ENCODE results near the gene KSR2.
"Not testable (repeated sequence)": the region's sequence is repeated elsewhere in the genome, so short reads cannot be mapped to it uniquely, and the experiment has no call there.

The KSR2 gene

GRCh38 chr12:117628711-117629110 is 340.1 kb downstream of the KSR2 start:
- H3K4me1 ChIP-seq (ENCODE audit: control insufficient read depth, insufficient read depth, low read length); H3K27me3 ChIP-seq (ENCODE audit: control insufficient read depth, insufficient read depth, low read length); H3K27ac ChIP-seq (ENCODE audit: low read depth, low read length); H3K9ac ChIP-seq (ENCODE audit: low read depth, low read length); H3K36me3 ChIP-seq (ENCODE audit: control insufficient read depth, insufficient read depth, low read length); H3K9me3 ChIP-seq (ENCODE audit: control insufficient read depth, insufficient read depth, low read length): not testable (repeated sequence)
- H3K4me3 ChIP-seq (ENCODE audit: low read depth, low read length) = peak overlapping the region; percentile 33; the same call in 1 of the 2 replicates

- Histone ChIP-seq H3K9ac (ENCODE audit: low read depth, low read length) (no peak overlapping the region), H3K27ac (ENCODE audit: low read depth, low read length) (no peak overlapping the region), H3K4me3 (ENCODE audit: low read depth, low read length) (no peak overlapping the region), H3K9me3 (ENCODE audit: control insufficient read depth, insufficient read depth, low read length) (no peaks in the 10 kb centered on the region), H3K27me3 (ENCODE audit: control insufficient read depth, insufficient read depth, low read length) (no peaks in the 10 kb centered on the region), H3K36me3 (ENCODE audit: control insufficient read depth, insufficient read depth, low read length) (no peaks in the 10 kb centered on the region), H3K4me1 (ENCODE audit: control insufficient read depth, insufficient read depth, low read length) (no peaks in the 10 kb centered on the region)
Observed at GRCh38 chr12:117622741-117623140, 346.0 kb downstream of the KSR2 start.

GRCh38 chr12:117622087-117622486 is 346.7 kb downstream of the KSR2 start:
- no peaks in the 10 kb centered on the region for H3K4me1 ChIP-seq (ENCODE audit: control insufficient read depth, insufficient read depth, low read length)
- no peak overlapping the region for H3K9ac ChIP-seq (ENCODE audit: low read depth, low read length)
- no peaks in the 10 kb centered on the region for H3K27me3 ChIP-seq (ENCODE audit: control insufficient read depth, insufficient read depth, low read length)
- no peak overlapping the region for H3K27ac ChIP-seq (ENCODE audit: low read depth, low read length)
- H3K9me3 ChIP-seq (ENCODE audit: control insufficient read depth, insufficient read depth, low read length) = no peaks in the 10 kb centered on the region
- H3K36me3 ChIP-seq (ENCODE audit: control insufficient read depth, insufficient read depth, low read length) = no peaks in the 10 kb centered on the region
- no peak overlapping the region for H3K4me3 ChIP-seq (ENCODE audit: low read depth, low read length)

- no peaks in the 10 kb centered on the region for H3K9me3 ChIP-seq (ENCODE audit: control insufficient read depth, insufficient read depth, low read length)
- no peak overlapping the region for H3K4me3 ChIP-seq (ENCODE audit: low read depth, low read length)
- H3K27me3 ChIP-seq (ENCODE audit: control insufficient read depth, insufficient read depth, low read length) = no peaks in the 10 kb centered on the region
- no peak overlapping the region for H3K27ac ChIP-seq (ENCODE audit: low read depth, low read length)
- no peak overlapping the region for H3K9ac ChIP-seq (ENCODE audit: low read depth, low read length)
- peaks cover 16% of the 10 kb centered on the region for H3K4me1 ChIP-seq (ENCODE audit: control insufficient read depth, insufficient read depth, low read length)
- H3K36me3 ChIP-seq (ENCODE audit: control insufficient read depth, insufficient read depth, low read length) = no peaks in the 10 kb centered on the region
Observed at GRCh38 chr12:117607778-117608177, 361.0 kb downstream of the KSR2 start.

GRCh38 chr12:117606945-117607344 is 361.8 kb downstream of the KSR2 start:
- H3K4me1 ChIP-seq (ENCODE audit: control insufficient read depth, insufficient read depth, low read length) = peaks cover 16% of the 10 kb centered on the region
- H3K36me3 ChIP-seq (ENCODE audit: control insufficient read depth, insufficient read depth, low read length) = no peaks in the 10 kb centered on the region
- no peak overlapping the region for H3K27ac ChIP-seq (ENCODE audit: low read depth, low read length)
- no peak overlapping the region for H3K9ac ChIP-seq (ENCODE audit: low read depth, low read length)
- H3K4me3 ChIP-seq (ENCODE audit: low read depth, low read length) = no peak overlapping the region
- no peaks in the 10 kb centered on the region for H3K27me3 ChIP-seq (ENCODE audit: control insufficient read depth, insufficient read depth, low read length)
- no peaks in the 10 kb centered on the region for H3K9me3 ChIP-seq (ENCODE audit: control insufficient read depth, insufficient read depth, low read length)

- Histone ChIP-seq H3K27ac (ENCODE audit: low read depth, low read length) (no peak overlapping the region), H3K36me3 (ENCODE audit: control insufficient read depth, insufficient read depth, low read length) (no peaks in the 10 kb centered on the region), H3K4me3 (ENCODE audit: low read depth, low read length) (no peak overlapping the region), H3K9ac (ENCODE audit: low read depth, low read length) (no peak overlapping the region), H3K27me3 (ENCODE audit: control insufficient read depth, insufficient read depth, low read length) (no peaks in the 10 kb centered on the region), H3K4me1 (ENCODE audit: control insufficient read depth, insufficient read depth, low read length) (peaks cover 16% of the 10 kb centered on the region), H3K9me3 (ENCODE audit: control insufficient read depth, insufficient read depth, low read length) (no peaks in the 10 kb centered on the region)
Observed at GRCh38 chr12:117606024-117606423, 362.8 kb downstream of the KSR2 start.

GRCh38 chr12:117603316-117604113 is 365.3 kb downstream of the KSR2 start:
- H3K4me1 ChIP-seq (ENCODE audit: control insufficient read depth, insufficient read depth, low read length) = peaks cover 16% of the 10 kb centered on the region
- H3K36me3 ChIP-seq (ENCODE audit: control insufficient read depth, insufficient read depth, low read length) = no peaks in the 10 kb centered on the region
- no peak overlapping the region for H3K27ac ChIP-seq (ENCODE audit: low read depth, low read length)
- no peak overlapping the region for H3K9ac ChIP-seq (ENCODE audit: low read depth, low read length)
- no peaks in the 10 kb centered on the region for H3K9me3 ChIP-seq (ENCODE audit: control insufficient read depth, insufficient read depth, low read length)
- no peaks in the 10 kb centered on the region for H3K27me3 ChIP-seq (ENCODE audit: control insufficient read depth, insufficient read depth, low read length)
- H3K4me3 ChIP-seq (ENCODE audit: low read depth, low read length) = no peak overlapping the region

GRCh38 chr12:117599849-117600248 is 368.9 kb downstream of the KSR2 start:
- H3K27me3 ChIP-seq (ENCODE audit: control insufficient read depth, insufficient read depth, low read length) = no peaks in the 10 kb centered on the region
- peaks cover 13% of the 10 kb centered on the region for H3K4me1 ChIP-seq (ENCODE audit: control insufficient read depth, insufficient read depth, low read length)
- no peak overlapping the region for H3K9ac ChIP-seq (ENCODE audit: low read depth, low read length)
- H3K27ac ChIP-seq (ENCODE audit: low read depth, low read length) = no peak overlapping the region
- H3K9me3 ChIP-seq (ENCODE audit: control insufficient read depth, insufficient read depth, low read length) = no peaks in the 10 kb centered on the region
- H3K4me3 ChIP-seq (ENCODE audit: low read depth, low read length) = no peak overlapping the region
- H3K36me3 ChIP-seq (ENCODE audit: control insufficient read depth, insufficient read depth, low read length) = no peaks in the 10 kb centered on the region

GRCh38 chr12:117596968-117597367 is 371.8 kb downstream of the KSR2 start:
- H3K9me3 ChIP-seq (ENCODE audit: control insufficient read depth, insufficient read depth, low read length) = no peaks in the 10 kb centered on the region
- no peak overlapping the region for H3K4me3 ChIP-seq (ENCODE audit: low read depth, low read length)
- no peaks in the 10 kb centered on the region for H3K27me3 ChIP-seq (ENCODE audit: control insufficient read depth, insufficient read depth, low read length)
- H3K36me3 ChIP-seq (ENCODE audit: control insufficient read depth, insufficient read depth, low read length) = no peaks in the 10 kb centered on the region
- H3K27ac ChIP-seq (ENCODE audit: low read depth, low read length) = no peak overlapping the region
- H3K4me1 ChIP-seq (ENCODE audit: control insufficient read depth, insufficient read depth, low read length) = peaks cover 7% of the 10 kb centered on the region
- H3K9ac ChIP-seq (ENCODE audit: low read depth, low read length) = no peak overlapping the region

- H3K27me3 ChIP-seq (ENCODE audit: control insufficient read depth, insufficient read depth, low read length) = no peaks in the 10 kb centered on the region
- no peaks in the 10 kb centered on the region for H3K9me3 ChIP-seq (ENCODE audit: control insufficient read depth, insufficient read depth, low read length)
- no peak overlapping the region for H3K27ac ChIP-seq (ENCODE audit: low read depth, low read length)
- H3K36me3 ChIP-seq (ENCODE audit: control insufficient read depth, insufficient read depth, low read length) = no peaks in the 10 kb centered on the region
- peaks cover 7% of the 10 kb centered on the region for H3K4me1 ChIP-seq (ENCODE audit: control insufficient read depth, insufficient read depth, low read length)
- H3K9ac ChIP-seq (ENCODE audit: low read depth, low read length) = no peak overlapping the region
- H3K4me3 ChIP-seq (ENCODE audit: low read depth, low read length) = no peak overlapping the region
Observed at GRCh38 chr12:117595751-117596150, 373.0 kb downstream of the KSR2 start.

GRCh38 chr12:117594481-117594880 is 374.3 kb downstream of the KSR2 start:
- Histone ChIP-seq H3K9ac (ENCODE audit: low read depth, low read length) (no peak overlapping the region), H3K27me3 (ENCODE audit: control insufficient read depth, insufficient read depth, low read length) (no peaks in the 10 kb centered on the region), H3K4me1 (ENCODE audit: control insufficient read depth, insufficient read depth, low read length) (peaks cover 7% of the 10 kb centered on the region), H3K36me3 (ENCODE audit: control insufficient read depth, insufficient read depth, low read length) (no peaks in the 10 kb centered on the region), H3K27ac (ENCODE audit: low read depth, low read length) (no peak overlapping the region), H3K9me3 (ENCODE audit: control insufficient read depth, insufficient read depth, low read length) (no peaks in the 10 kb centered on the region), H3K4me3 (ENCODE audit: low read depth, low read length) (no peak overlapping the region)

All from HUES48 (cell line).